Astrocyte (in vitro differentiated cells and primary cell): Measurements from ENCODE around the gene TMEM259. TPM values are rescaled to one million over a fixed set of nuclear protein-coding genes. Genes with fewer than 3 reads are reported as not detected.

Experiments used
- DNase-seq: peaks from one replicate; pipeline ENCODE4 v3.0.0-alpha.2; 2010; ENCODE audit warnings: low read depth
- FAIRE-seq: peaks from 2 replicates; lab custom pipeline; 2011; peaks lifted over from hg19 to GRCh38; lab: Jason Lieb, UNC
- H2AFZ ChIP-seq: 2 replicates; pipeline ENCODE4 v1.6.0; 2012; ENCODE audit warnings: low read depth, low read length, inconsistent platforms
- H3K27ac ChIP-seq: 2 replicates; pipeline ENCODE4 v1.5.1; 2011; ENCODE audit warnings: low read depth, low read length, inconsistent platforms
- H3K27me3 ChIP-seq: 2 replicates; pipeline ENCODE4 v1.6.0; 2011; ENCODE audit warnings: low read length, inconsistent platforms; ENCODE audit not compliant: insufficient read depth
- H3K36me3 ChIP-seq: 2 replicates; pipeline ENCODE4 v1.5.1; 2011; ENCODE audit warnings: low read length, inconsistent platforms; ENCODE audit not compliant: insufficient read depth
- H3K4me1 ChIP-seq: 2 replicates; pipeline ENCODE4 v1.5.1; 2011; ENCODE audit warnings: low read length, inconsistent platforms; ENCODE audit not compliant: insufficient read depth
- H3K4me2 ChIP-seq: 2 replicates; pipeline ENCODE4 v1.6.0; 2012; ENCODE audit warnings: low read length, inconsistent platforms
- H3K4me3 ChIP-seq: 2 replicates; pipeline ENCODE4 v1.5.1; 2011; ENCODE audit warnings: low read depth, mild to moderate bottlenecking, low read length, inconsistent platforms; ENCODE audit not compliant: insufficient read depth
- H3K79me2 ChIP-seq: 2 replicates; pipeline ENCODE4 v1.6.0; 2012; ENCODE audit warnings: mild to moderate bottlenecking, low read length, inconsistent platforms; ENCODE audit not compliant: insufficient read depth
- H3K9ac ChIP-seq: 2 replicates; pipeline ENCODE4 v1.6.0; 2012; ENCODE audit warnings: mild to moderate bottlenecking, low read length, inconsistent platforms
- H3K9me3 ChIP-seq: 2 replicates; pipeline ENCODE4 v1.5.1; 2012; ENCODE audit warnings: low read depth, mild to moderate bottlenecking, low read length, inconsistent platforms; ENCODE audit not compliant: insufficient read depth
- H4K20me1 ChIP-seq: 2 replicates; pipeline ENCODE4 v1.6.0; 2012; ENCODE audit warnings: low read length, inconsistent platforms; ENCODE audit not compliant: insufficient read depth
- H3K27ac Mint-ChIP-seq: one replicate; pipeline ENCODE4 v1.8.0; 2021; ENCODE audit warnings: mild to moderate bottlenecking, mixed read lengths; ENCODE audit not compliant: unreplicated experiment
- H3K27me3 Mint-ChIP-seq: one replicate; pipeline ENCODE4 v1.8.0; 2021; ENCODE audit warnings: low read depth, mixed read lengths; ENCODE audit not compliant: unreplicated experiment
- H3K36me3 Mint-ChIP-seq: one replicate; pipeline ENCODE4 v1.8.0; 2021; ENCODE audit warnings: low read depth, mixed read lengths; ENCODE audit not compliant: unreplicated experiment
- H3K4me1 Mint-ChIP-seq: one replicate; pipeline ENCODE4 v1.8.0; 2021; ENCODE audit warnings: low read depth, mixed read lengths; ENCODE audit not compliant: unreplicated experiment
- H3K4me3 Mint-ChIP-seq: one replicate; pipeline ENCODE4 v1.8.0; 2021; ENCODE audit warnings: mild to moderate bottlenecking, moderate library complexity, mixed read lengths; ENCODE audit not compliant: unreplicated experiment
- H3K9me3 Mint-ChIP-seq: one replicate; pipeline ENCODE4 v1.8.0; 2021; ENCODE audit warnings: mild to moderate bottlenecking, mixed read lengths; ENCODE audit not compliant: unreplicated experiment
- CTCF ChIP-seq: IDR thresholded peaks from 2 replicates; pipeline ENCODE4 v1.5.1; 2011; ENCODE audit warnings: low read depth, mild to moderate bottlenecking, inconsistent platforms, low read length, moderate library complexity; ENCODE audit not compliant: insufficient read depth
- EZH2 ChIP-seq: IDR thresholded peaks from 2 replicates; pipeline ENCODE4 v1.6.1; 2012; ENCODE audit warnings: mild to moderate bottlenecking, low read length, inconsistent platforms; ENCODE audit not compliant: insufficient read depth
- total RNA-seq: library from RNA; stranded (reverse); gene quantifications from 2 replicates; pipeline ENCODE4 v1.2.1, GENCODE V29; 2021

TMEM259 gene
- total RNA-seq, 1 donor from 2014 or later: 155 TPM

- peak overlapping the region; percentile 16 for H3K27ac Mint-ChIP-seq
- TF ChIP-seq CTCF (no peak), EZH2 (no peak)
- H3K79me2 ChIP-seq: peaks cover 3% of the 10 kb centered on the region
- peaks cover 9% of the 10 kb centered on the region for H3K4me1 Mint-ChIP-seq
- peaks cover 21% of the 10 kb centered on the region for H3K36me3 Mint-ChIP-seq
- peaks cover 8% of the 10 kb centered on the region for H4K20me1 ChIP-seq
- H3K9me3 Mint-ChIP-seq: no peaks in the 10 kb centered on the region
- no peak overlapping the region for H3K4me3 ChIP-seq
- no peak overlapping the region for H3K9ac ChIP-seq
- H3K4me1 ChIP-seq: no peaks in the 10 kb centered on the region
- no peaks in the 10 kb centered on the region for H3K27me3 Mint-ChIP-seq
- no peak for FAIRE-seq
- no peak overlapping the region for H2AFZ ChIP-seq
- peaks cover 17% of the 10 kb centered on the region for H3K36me3 ChIP-seq
- no peak overlapping the region for H3K4me2 ChIP-seq
- H3K27ac ChIP-seq: no peak overlapping the region
- H3K27me3 ChIP-seq: no peaks in the 10 kb centered on the region
- no peak overlapping the region for H3K4me3 Mint-ChIP-seq
- peak; percentile 15 for DNase-seq
- no peaks in the 10 kb centered on the region for H3K9me3 ChIP-seq
Observed at GRCh38 chr19:964761-965694, 55.9 kb downstream of the TMEM259 start.

GRCh38 chr19:964116-964520 is 56.8 kb downstream of the TMEM259 start:
- FAIRE-seq: no peak
- Mint-ChIP-seq H3K36me3 (peaks cover 24% of the 10 kb centered on the region), H3K4me1 (peaks cover 11% of the 10 kb centered on the region), H3K9me3 (no peaks in the 10 kb centered on the region), H3K4me3 (no peak overlapping the region), H3K27me3 (no peaks in the 10 kb centered on the region), H3K27ac (no peak overlapping the region)
- Histone ChIP-seq H3K4me2 (no peak overlapping the region), H3K9ac (no peak overlapping the region), H3K9me3 (no peaks in the 10 kb centered on the region), H3K4me3 (no peak overlapping the region), H2AFZ (no peak overlapping the region), H3K36me3 (peaks cover 16% of the 10 kb centered on the region), H3K4me1 (no peaks in the 10 kb centered on the region), H3K27me3 (no peaks in the 10 kb centered on the region), H3K79me2 (peaks cover 9% of the 10 kb centered on the region), H4K20me1 (peaks cover 17% of the 10 kb centered on the region), H3K27ac (no peak overlapping the region)
- TF ChIP-seq EZH2 (no peak), CTCF (no peak)
- DNase-seq: no peak
